Neural crest cell (in vitro differentiated cells): ENCODE data around the gene FUBP3. TPM values are rescaled to one million over a fixed set of nuclear protein-coding genes. Genes with fewer than 3 reads are reported as not detected.

Experiments
- DNase-seq: peaks from one replicate; pipeline ENCODE4 v3.0.0; 2021; ENCODE audit warnings: low read depth, mixed read lengths, low spot score
- H3K27ac Mint-ChIP-seq: one replicate; pipeline ENCODE4 v1.8.0; 2021; ENCODE audit warnings: mild to moderate bottlenecking, mixed read lengths; ENCODE audit not compliant: unreplicated experiment
- H3K27me3 Mint-ChIP-seq: 2 replicates; pipeline ENCODE4 v1.8.0; 2021; ENCODE audit warnings: low read depth, mild to moderate bottlenecking, mixed read lengths
- H3K36me3 Mint-ChIP-seq: 2 replicates; pipeline ENCODE4 v1.8.0; 2021; ENCODE audit warnings: low read depth, mild to moderate bottlenecking, mixed read lengths
- H3K4me1 Mint-ChIP-seq: 2 replicates; pipeline ENCODE4 v1.8.0; 2021; ENCODE audit warnings: mixed read lengths
- H3K4me3 Mint-ChIP-seq: one replicate; pipeline ENCODE4 v1.8.0; 2021; ENCODE audit warnings: mild to moderate bottlenecking, mixed read lengths
- H3K9me3 Mint-ChIP-seq: 2 replicates; pipeline ENCODE4 v1.8.0; 2021; ENCODE audit warnings: mixed read lengths
- total RNA-seq: library from RNA; stranded (reverse); gene quantifications from 2 replicates; pipeline ENCODE4 v1.2.1, GENCODE V29; 2021
- TF ChIP-seq, protein P1 (sequence below): fragments of 200-600 bp; sonication (generic); conservative IDR thresholded peaks from 2 replicates; pipeline ENCODE4 v1.5.0; 2021; ENCODE audit warnings: antibody characterized with exemption, mild to moderate bottlenecking

FUBP3 gene
- total RNA-seq, 1 donor from 2014 or later: 67.7 TPM

DNA sequence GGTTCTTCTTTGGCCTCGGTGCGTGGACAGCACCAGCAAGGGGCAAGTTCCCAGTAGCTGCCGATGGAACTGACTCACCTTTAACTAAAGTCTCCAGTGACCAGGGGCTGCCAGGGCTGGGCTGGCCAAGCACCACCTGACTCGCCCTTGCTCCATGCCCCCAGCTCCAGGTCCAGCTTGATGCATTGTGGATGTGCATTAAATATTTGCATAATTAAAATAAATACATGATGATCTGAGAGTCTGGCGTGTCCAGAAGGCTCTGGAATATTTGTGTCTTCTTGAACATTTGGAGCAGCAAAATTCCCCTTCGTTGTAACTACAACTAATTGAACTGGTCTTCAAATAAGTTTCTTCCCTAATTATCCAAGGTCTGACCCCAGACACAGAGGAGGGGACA, 75.5 kb downstream of the FUBP3 start:
- H3K4me3 Mint-ChIP-seq: no peak overlapping the region
- H3K9me3 Mint-ChIP-seq: no peaks in the 10 kb centered on the region
- H3K4me1 Mint-ChIP-seq: no peaks in the 10 kb centered on the region
- DNase-seq: no peak
- TF ChIP-seq, protein P1, sequence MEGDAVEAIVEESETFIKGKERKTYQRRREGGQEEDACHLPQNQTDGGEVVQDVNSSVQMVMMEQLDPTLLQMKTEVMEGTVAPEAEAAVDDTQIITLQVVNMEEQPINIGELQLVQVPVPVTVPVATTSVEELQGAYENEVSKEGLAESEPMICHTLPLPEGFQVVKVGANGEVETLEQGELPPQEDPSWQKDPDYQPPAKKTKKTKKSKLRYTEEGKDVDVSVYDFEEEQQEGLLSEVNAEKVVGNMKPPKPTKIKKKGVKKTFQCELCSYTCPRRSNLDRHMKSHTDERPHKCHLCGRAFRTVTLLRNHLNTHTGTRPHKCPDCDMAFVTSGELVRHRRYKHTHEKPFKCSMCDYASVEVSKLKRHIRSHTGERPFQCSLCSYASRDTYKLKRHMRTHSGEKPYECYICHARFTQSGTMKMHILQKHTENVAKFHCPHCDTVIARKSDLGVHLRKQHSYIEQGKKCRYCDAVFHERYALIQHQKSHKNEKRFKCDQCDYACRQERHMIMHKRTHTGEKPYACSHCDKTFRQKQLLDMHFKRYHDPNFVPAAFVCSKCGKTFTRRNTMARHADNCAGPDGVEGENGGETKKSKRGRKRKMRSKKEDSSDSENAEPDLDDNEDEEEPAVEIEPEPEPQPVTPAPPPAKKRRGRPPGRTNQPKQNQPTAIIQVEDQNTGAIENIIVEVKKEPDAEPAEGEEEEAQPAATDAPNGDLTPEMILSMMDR: no peak
- peaks cover 3% of the 10 kb centered on the region for H3K36me3 Mint-ChIP-seq
- H3K27me3 Mint-ChIP-seq: peaks cover 76% of the 10 kb centered on the region
- H3K27ac Mint-ChIP-seq: no peak overlapping the region

DNA sequence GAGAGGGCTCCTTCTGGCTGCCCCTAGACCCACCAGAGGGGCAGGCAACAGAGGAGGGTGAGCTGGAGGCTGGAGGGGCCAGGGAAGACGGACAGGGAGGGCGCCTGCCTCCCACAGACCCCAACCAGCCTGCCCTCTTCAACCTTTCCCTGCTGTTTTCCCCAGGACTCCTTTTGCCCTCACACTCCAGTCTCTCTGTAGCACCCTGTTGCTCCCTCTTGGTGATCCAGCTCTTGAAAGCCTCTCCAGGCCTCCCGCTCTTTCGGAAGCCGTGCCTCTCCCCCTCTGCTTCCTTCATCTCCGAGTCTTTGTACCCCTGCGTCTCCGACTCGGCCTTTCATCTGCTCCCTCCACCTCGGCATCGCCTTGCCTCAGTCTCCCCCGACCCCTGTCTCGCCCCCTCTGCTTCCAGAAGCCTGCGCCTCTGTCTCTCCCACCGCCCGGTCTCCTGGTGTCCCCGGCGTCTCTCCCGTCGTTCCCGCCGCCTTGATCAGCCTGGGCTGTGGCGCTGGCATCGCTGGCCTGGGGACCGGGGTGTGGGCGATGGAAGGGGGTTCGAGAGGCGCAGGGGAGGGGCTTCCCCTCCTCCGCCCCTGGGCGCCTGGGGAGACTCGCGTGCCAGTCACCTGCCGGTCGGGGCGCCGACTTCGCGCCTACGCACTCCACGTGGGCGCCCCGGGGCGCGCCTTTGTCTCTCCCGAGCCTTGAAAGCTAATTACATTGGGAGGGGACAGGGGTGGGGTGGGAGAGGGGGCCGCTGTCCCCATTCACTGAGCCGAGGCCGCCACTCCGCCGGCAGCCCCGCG, 79.7 kb downstream of the FUBP3 start:
- Mint-ChIP-seq H3K36me3 (peaks cover 3% of the 10 kb centered on the region), H3K9me3 (no peaks in the 10 kb centered on the region), H3K27ac (no peak overlapping the region), H3K4me1 (peaks cover 14% of the 10 kb centered on the region), H3K27me3 (peaks cover 92% of the 10 kb centered on the region), H3K4me3 (peak overlapping the region; percentile 69)
- DNase-seq: no peak
- TF ChIP-seq, protein P1: no peak

DNA sequence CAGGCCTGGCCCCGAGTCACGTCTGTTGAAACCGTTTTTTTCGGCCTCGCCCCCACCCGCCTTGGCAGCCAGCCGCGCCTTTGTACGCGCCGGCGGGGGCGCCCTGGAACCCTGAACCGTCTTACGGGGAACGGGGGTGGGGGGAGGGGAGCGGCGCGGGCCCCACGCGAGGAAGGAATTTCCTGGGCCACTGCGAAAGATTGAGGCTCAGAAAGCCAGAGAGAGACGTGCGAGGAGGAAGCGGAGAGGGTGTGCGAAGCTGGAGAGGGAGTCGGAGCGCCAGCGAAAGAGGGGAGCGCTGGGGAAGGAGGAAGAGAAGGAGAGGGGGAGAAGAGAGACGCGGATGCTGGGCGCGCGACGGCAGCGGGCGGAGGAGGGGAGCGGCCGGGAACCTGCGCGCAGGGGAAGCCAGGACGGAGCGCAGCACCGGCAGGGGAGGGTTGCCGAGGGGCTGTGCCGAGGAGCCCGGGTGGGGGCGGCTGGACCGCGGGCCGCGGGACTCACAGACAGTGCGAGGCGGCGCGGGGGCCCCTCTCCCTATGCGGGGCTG, 80.4 kb downstream of the FUBP3 start:
- Mint-ChIP-seq H3K27ac (no peak overlapping the region), H3K4me1 (peaks cover 14% of the 10 kb centered on the region), H3K36me3 (peaks cover 3% of the 10 kb centered on the region), H3K27me3 (peaks cover 93% of the 10 kb centered on the region), H3K9me3 (no peaks in the 10 kb centered on the region), H3K4me3 (peak overlapping the region; percentile 67)
- TF ChIP-seq, protein P1: no peak
- no peak for DNase-seq

DNA sequence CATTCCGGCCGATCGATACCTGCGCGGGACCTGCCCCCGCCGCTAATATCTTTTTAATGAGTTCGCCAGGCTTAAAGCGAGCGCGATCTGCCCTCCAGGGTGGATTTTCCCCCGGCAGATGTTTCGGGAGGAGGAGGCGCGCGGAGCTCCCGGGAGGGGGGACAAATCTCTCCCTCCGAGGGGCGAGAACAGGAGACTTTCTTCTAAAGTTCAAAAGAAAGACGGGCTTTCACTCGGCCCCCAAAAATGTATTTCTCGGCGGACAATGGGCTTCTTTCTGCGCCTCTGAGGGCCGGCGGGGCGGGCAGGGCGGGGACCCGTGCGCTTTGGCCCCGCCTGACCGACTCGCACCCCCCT, 80.9 kb downstream of the FUBP3 start:
- Mint-ChIP-seq H3K36me3 (peaks cover 3% of the 10 kb centered on the region), H3K4me3 (peak overlapping the region; percentile 86), H3K27me3 (peaks cover 94% of the 10 kb centered on the region), H3K9me3 (no peaks in the 10 kb centered on the region), H3K27ac (no peak overlapping the region), H3K4me1 (peaks cover 16% of the 10 kb centered on the region)
- DNase-seq: no peak
- TF ChIP-seq, protein P1: no peak

DNA sequence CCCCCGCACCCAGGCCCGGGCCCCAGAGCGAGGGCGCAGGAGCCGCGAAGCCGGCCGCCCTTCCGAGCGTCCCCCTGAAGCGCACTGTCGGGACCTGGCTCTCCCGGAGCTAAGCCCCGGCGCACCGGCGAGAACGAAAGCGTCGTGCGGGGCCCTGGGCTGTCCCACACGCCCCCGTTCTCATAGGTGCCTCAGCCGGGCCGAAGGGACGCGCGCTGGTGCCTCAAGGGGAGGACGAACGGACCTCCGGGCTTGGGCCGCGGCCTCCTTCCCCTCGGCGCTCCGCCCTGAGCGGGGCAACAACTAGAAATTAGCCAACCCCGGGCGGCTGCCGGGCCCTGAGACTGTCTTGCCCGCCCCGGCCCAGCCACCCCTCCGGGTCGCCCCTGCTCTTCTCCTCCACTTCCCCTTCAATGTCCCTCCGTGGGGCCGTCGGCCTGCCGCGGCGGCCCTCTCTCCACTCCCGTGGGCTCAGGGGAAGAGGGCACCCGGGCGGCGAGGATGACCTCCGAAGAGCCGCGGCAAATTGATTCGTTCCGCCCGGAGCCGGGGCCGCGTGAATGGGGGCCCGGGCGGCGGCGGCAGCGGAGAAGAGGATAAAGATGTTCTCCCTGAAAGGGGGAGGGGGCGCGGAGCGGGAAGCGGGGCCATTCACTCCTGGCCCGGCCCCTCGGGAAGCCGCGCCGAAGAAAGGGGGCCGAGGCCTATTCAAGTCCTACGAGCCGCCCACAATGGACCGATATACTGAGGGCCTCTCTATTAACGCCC, 81.5 kb downstream of the FUBP3 start:
- TF ChIP-seq, protein P1: no peak
- Mint-ChIP-seq H3K36me3 (peaks cover 3% of the 10 kb centered on the region), H3K4me1 (peaks cover 20% of the 10 kb centered on the region), H3K27me3 (peaks cover 94% of the 10 kb centered on the region), H3K4me3 (peak overlapping the region; percentile 67), H3K9me3 (no peaks in the 10 kb centered on the region), H3K27ac (no peak overlapping the region)
- peak; percentile 64 for DNase-seq
